Suppressor macrophage treated with lipopolysaccharide for 4 hours (primary cell): ENCODE results near the gene PAX2.
"Not testable (repeated sequence)": the region's sequence is repeated elsewhere in the genome, so short reads cannot be mapped to it uniquely, and the experiment has no call there.

Experiments
- DNase-seq: peaks from one replicate; pipeline ENCODE4 v3.0.0-alpha.2; 2020

Gene PAX2

DNA sequence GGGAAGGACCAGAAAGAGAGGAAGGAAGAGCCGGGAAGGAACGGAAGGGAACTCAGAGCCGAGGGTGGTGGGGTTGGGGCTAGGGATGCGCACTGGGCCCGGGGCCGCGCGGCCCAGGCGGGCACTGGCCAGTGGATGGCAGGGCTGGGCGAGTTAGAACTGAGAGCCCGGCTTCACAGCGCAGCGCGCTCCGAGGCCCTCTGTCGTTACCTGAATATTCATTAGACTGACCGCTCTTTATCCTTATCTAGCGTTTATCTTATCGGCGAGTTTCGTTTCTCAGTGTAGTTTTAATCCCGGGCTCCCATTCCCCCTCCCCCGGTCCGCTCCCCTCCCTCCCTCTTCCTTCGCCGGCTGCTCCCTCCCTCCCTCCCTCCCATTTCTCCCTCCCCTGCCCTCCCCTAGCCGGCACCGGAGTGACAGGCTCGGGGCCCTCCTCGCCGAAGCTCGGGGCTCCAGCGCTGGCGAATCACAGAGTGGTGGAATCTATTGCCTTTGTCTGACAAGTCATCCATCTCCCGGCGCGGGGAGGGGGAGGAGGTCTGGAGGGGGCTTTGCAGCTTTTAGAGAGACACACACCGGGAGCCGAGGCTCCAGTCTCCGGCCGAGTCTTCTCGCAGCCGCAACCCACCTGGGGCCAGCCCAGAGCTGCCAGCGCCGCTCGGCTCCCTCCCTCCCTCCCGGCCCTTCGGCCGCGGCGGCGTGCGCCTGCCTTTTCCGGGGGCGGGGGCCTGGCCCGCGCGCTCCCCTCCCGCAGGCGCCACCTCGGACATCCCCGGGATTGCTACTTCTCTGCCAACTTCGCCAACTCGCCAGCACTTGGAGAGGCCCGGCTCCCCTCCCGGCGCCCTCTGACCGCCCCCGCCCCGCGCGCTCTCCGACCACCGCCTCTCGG is at the start of gene PAX2:
Gene PAX2, plus strand, starts transcription at position 596 of the 895 bp plus-strand sequence. CDS start 679 bp downstream, outside the sequence.
- DNase-seq = no peak

DNA sequence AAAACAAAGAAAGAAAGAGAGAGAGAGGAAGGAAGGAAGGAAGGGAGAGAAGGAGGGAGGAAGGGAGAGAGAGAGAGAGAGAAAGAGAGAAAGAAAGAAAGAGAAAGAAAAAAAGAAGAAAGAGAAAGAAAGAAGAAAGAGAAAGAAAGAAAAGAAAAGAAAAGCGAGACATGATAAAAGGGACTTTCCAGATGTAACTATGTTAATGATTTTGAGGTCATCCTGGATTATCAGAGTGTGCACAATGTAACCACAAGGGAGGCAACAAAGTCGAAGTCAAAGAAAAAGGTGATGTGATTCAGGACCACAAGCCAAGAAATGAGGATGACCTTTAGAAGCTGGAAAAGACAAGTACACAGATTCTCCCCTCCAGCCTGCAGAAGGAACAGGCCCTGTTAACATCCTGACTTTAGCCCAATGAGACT is 48.9 kb upstream of the PAX2 start:
- no peak for DNase-seq

DNA sequence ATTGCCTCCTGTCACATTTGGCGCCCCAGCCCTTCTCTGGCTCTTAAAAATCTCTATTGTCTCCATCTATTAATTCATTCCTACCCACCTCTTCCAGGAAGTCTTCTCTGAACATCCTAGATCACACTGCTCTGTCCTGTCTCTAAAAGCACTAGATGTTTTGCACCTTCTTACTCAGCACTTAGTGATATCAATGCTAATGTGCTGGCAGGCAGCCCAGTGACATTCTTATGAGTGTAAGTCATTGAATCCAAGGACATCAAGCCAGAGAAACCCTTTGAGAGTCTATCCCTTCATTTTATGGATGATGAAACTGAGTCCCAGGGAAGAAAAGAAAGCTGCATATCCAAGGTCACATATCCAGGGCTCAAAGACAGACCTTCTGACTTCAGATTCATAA is 48.3 kb upstream of the PAX2 start:
- DNase-seq = no peak

DNA sequence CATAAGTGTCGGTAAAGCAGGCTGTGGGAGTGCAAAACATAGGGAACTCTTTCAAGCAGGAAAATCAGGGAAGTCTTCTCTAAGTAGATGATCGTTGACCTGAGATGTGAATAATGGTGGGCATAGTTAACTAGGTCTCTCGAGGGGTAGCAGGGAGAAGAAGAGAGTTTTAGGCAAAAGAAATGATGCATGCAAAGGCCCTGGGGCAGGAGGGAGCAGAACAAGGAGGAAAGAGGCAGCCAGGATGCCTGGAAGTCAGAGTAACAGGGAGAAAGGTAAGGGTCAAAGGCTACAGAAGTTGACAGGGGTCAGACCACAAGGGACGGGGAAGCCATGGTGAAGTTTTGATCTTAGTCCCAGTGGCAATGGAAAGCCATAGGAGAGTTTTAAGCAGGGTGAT is 47.8 kb upstream of the PAX2 start:
- no peak for DNase-seq

DNA sequence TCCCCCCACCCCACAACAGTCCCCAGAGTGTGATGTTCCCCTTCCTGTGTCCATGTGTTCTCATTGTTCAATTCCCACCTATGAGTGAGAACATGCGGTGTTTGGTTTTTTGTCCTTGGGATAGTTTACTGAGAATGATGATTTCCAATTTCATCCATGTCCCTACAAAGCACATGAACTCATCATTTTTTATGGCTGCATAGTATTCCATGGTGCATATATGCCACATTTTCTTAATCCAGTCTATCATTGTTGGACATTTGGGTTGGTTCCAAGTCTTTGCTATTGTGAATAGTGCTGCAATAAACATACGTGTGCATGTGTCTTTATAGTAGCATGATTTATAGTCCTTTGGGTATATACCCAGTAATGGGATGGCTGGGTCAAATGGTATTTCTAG is 43.7 kb upstream of the PAX2 start:
- DNase-seq = not testable (repeated sequence)

DNA sequence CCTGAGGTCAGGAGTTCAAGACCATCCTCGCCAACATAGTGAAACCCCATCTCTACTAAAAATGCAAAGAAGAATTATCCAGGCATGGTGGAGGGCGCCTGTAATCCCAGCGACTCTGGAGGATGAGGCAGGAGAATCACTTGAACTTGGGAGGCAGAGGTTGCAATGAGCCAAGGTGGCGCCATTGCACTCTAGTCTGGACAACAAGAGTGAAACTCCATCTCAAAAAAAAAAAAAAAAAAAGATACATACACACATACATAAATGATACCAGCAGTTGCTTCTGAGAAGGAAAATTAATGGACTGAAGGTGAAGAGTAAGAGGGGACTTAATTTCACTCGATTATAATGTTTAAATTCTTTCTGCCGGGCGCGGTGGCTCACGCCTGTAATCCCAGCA is 40.2 kb upstream of the PAX2 start:
- DNase-seq = no peak

DNA sequence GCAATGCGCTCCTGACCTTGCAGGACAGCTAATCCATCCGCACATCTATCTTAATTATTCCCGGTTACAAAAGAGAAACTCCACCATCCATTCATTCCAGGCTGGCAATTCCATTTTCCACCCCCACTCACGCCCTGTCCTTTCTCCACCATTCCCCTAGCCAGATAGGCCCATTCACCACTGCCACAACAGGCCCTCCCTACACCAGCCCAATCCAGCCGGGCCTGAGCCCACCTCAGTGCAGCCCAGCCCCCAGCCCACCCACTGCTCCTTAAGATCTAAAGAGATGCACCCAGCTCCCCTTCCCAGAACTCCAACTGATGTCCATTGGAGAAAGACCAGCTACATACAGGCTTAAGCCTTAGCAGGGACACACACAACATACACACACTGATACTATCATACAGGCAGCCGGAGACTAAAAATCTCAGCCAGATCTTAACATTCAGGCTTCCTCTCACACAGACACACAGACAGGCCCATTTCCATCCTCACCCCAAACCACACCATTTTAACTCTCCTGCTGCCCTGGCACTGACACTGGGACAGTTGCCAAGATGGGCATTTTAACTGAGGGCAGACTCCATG is 38.0 kb upstream of the PAX2 start:
- DNase-seq = no peak

DNA sequence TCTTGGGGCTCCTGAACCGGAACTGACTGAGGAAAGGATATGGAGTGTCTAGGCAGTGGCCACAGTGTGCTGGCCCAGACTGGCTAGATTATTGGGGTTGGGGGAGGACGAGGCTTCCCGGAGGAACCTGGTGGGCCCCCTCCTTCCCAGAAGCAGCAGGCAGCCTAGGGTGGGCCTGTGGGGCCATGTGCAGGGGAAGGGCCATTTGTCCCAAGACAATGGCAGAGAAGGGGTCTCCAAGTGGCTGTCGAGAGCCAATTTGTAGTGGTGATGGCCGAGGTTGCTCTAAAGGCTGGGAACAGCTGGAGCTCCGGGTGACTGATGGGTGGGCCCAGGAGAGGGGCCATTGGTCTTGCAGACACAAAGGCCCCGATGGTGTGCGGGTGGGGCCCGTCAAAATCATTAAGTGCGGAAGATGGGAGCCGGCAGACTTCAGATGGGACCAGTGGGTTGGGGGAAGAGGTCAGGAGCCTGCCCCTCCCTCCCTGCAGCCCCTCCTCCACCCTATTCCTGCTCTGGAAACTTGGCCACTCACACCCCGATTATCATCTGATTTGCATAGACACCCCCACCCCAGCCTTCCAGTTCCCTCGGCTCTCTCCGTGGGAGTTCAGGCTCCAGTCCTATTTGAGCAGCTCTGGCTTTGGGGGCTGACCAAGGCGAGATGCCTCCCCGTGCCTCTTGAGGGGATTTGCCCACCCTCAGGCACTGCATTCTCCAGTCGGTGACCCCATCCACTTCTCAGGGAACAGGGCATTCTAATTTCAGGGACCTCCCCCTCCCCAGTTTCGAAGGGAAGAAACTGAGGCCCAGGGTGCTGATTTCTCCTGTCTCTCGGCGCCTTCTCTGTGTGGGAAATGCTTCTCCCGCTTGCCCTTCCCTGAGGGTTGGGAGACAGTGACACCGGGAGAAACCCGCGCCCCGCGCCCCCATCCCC is 36.0 kb upstream of the PAX2 start:
- DNase-seq = no peak

DNA sequence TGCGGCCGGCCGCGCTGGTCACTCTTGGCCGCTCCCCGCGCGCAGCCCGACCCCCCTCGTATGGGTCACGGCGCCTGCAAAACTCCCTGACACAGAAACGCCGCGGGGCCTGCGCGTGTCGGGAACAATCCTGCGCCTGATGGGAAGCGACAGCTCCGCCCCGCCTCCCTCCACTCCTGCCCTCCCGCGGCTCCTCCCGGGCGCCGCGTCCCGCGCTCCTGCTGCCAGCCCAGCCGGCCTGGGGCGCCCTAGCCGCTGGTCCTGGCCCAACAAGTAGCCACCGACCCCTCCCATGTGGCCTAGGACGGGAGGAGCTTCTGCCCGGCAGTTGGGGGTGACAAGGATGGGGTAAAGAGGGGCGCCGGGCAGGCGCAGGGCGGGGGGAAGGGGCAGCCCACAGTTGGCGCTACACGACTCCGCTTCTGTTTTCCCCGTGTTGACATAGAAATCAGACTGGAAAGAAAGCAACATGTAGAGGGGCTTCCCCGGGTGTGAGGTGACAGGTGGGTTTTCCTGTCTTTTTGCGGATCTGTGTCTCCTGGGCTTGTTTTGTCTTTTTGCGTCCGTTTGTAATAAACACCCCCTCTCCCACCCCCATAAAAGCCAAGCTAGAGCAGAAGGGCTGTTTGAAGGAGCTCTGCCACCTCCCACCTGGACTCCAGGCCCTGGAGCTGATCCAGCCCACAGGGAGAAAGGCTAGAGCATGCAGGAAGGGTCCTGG is 35.1 kb upstream of the PAX2 start:
- DNase-seq = no peak

DNA sequence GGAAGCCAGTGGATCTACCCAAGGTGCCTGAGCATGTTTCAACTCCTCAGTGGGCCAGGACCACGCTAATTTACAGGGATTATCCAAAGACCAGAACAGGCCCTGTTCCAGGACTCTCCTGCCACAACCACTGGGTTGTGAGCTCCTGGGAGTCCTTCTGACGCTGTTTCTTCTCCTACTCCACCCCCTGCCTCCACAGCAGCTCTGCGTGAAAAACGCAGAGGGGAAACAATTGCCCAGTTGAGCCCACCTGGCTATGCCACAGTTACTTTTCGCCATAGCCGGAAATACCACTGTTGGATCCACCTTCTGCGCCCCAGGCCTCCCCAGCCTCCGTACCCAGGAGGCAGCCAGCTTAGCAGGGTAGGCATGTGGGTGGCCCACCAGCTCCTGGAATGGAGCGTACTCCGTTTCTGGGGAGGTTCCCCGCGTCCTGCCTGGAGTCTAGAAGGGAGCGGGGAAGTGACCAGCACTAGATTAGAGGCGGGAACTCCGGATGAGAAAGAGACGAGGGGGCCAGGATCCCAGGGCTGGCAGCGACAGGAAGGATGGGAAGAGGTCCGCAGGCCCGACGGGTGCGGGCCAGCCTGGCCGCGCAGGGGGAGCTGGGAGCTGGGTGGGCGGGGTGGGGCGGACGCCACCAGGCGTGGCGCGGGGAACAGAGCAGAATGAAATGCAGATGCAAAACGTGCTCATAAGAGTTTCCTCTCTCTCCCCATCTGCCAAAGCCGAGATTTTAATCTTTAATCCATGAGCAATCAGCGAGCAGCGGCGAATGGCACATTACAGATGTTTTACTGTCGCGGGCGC is 32.1 kb upstream of the PAX2 start:
- DNase-seq = no peak

DNA sequence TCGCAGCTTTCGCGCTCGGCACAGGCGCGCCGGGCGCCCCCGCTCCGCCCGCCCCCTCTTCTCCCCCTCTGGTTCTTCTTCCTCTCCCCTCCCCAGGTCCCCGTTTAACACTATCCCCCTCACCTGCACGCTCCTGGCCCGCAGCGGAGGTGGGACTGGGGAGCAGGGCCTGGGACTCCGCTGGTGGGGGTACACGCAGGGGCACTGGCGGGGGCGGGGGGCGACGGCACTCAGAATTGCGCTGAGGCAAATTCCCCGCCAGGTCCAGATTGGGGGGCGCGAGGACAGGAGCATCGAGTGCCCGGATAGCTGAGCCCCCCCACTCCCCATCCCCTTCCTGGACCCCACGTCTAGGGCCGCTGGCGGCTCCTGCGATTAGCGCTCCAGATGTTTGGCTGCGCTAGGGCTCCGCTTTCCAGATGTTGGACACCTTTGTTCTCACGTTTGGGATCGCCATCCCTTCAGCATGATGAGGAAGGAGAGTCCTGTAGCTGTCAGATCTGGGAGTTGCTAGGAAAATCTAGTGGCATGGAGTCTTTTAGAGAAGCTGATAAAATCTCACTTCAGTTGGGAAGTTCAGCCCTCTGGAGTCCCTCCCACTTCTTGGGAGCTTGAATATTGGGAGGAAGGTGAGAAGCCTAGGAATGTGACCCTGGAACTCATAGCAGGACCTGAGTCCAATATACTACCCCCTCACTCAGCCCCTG is 31.4 kb upstream of the PAX2 start:
- no peak for DNase-seq

DNA sequence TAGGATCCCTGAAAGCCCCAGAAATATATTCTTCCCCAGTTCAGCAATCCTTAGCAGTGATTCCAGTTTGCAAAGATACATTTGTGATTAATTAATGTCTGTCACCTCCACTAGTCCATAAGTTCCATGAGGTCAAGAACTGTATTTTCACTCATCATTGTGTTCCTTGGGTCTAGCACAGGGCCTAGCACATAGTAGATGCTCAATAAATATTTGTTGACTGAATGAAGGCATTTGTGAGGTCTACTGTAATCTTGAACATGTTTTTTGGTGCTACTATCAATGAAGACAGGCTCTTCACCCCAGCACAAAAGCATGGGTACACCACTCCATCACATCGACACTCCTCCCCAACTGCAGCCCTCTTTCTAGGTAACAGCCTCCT is 30.8 kb upstream of the PAX2 start:
- DNase-seq = no peak

DNA sequence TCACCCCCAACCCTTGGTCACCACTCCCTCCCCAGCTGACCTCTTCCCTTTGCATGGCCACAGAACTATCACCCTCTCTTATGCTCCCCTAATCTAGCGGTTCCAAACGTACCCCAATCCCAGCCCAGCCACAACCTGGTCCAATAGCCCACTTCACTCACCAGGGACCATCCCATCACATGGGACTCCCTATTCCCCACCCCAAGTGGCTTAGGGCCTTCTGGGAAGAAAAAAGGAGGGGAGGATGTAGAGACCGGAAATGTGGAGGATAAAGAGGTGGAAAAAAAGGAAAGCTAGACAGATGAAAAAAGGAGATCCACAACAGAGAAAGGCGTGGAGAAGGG is 30.3 kb upstream of the PAX2 start:
- no peak for DNase-seq

DNA sequence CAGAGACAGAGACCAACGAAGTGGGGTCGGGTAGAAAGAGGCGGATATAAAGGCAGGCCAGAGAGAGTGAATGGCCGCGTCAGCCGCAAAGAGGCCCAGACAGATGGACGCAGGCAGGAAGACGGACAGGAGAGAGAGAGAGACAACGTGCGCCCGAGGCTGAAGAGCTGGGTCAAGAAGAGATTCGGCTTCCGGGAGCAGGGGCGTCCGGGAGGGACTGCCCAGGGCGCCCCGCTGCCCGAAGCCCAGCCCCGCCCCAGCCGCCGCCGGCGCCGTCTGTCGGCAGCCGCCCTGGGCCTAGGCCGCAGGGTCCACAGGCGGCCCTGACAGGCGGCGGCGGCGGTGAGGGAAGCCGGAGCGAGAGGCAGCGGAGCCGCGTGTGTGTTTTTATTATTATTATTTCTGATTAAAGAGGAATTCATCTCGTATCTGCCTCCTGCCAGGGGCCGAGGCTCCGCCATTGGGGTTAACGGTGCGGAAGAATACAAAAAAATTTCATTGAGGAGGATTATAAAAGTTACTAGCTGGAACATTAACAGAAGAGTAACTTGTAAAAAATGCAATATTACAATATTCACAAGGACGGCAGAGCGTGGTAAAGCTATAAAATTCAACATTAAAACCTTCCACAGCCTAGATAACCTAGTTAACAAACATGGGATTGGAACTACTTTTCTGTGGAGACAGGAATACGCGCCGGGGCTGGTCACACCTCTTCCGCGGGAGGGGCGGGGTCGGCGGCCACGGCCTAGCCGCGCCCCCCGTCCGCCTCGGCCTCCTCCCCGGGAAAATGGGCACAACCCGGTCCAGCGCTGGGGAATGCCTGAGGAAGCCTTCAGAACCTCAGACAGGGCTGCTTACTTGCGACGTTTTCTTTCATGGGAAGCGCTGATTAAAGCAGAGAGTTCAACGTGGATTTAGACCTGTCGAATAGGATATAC is 29.7 kb upstream of the PAX2 start:
- DNase-seq = no peak

DNA sequence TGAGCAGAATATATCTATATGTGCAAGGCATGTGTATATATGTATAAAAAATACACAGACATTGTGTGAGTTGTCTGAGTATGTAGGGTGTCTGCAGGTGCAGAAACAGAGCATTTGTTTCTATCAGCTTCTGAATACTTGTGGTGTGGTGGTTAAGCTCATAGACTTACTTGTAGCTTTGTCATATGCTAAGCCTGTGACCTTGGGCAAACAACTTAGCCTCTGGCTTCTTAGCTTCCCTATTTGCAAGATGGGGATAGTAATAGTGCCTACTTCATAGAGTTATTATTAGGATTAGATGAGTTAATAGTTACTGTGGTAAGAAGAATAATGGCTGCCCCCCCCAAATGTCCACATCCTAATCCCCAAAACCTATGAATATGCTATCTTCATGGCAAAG is 28.2 kb upstream of the PAX2 start:
- no peak for DNase-seq

DNA sequence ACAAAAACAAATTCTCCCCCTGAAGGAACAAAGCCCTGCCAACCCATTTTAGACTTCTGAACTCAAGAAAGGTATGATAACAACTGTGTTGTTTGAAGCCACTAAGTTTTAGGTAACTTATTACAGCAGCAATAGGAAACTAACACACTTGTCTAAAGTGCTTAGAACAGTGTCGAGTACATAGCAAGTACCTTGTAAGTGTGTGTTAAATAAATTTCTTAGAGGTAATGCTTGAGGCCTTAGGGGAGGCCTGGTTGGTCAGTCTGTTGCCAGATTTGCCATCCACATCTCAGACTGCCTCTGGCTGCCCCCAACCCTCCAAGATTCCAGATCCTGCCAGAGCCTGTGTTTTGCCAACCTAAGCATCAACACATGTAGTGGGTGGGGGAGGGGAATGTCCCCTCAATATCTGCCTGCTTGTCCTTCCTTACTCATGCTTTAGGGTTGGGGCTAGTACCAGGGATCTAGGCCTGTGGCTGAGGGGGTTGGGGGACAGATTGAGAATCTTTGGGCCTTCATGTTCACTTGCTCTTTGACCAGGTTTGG is 27.1 kb upstream of the PAX2 start:
- no peak for DNase-seq

DNA sequence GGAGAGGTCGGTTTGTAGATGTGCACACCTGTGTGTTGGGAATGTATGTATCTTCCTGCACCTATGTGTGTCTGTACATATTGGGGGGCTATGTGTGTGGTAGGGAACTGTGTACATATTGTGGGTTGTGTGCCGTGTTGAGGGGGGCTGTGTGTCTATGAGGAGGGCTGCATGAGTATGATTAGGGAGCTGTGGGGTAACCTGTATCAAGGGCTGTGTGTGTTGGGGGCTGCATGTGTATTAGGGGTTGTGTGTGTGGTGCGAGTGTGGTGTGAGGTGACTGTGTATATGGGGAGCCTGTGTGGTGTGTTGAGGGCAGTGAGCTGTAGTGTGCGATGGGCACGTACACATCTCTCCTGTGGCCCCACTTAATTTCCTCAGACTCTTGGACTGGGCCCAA is 22.2 kb upstream of the PAX2 start:
- DNase-seq = no peak

DNA sequence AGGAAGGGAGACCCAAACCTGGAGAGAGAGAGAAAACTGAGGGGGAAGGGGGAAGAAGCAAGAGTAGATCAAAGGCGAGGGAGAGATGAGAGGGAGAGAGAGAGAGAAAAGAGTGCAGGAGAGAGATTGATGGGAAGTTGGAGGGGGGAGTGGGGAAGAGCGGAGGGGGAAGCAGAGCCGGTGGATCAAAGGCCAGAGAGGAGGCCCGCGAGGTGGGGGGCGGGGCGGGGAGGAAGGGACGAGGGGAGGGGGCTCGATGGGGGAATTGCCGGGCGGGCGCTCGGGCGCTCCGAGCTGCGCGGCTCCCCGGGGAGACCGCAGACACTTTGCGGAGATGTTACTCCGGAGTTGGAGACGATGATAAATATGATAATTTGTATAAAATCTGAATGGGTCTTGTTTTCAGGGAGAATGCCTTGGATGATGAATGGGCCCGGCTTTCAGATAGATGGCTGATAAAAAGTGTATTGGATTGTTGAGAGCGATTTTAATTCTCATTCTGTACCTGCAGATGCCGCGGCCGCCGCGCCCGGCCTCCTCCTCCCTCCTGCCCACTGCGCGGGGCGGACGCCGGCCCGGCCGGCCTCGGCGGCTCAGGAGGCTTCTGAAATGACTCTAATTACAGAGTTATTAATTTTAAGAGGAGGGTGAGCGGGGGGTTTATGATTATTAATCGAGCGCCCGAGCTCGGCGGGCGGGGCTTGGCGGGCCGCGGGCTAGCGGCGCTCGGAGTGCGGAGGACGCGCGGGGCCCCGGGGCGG is 21.4 kb upstream of the PAX2 start:
- no peak for DNase-seq

DNA sequence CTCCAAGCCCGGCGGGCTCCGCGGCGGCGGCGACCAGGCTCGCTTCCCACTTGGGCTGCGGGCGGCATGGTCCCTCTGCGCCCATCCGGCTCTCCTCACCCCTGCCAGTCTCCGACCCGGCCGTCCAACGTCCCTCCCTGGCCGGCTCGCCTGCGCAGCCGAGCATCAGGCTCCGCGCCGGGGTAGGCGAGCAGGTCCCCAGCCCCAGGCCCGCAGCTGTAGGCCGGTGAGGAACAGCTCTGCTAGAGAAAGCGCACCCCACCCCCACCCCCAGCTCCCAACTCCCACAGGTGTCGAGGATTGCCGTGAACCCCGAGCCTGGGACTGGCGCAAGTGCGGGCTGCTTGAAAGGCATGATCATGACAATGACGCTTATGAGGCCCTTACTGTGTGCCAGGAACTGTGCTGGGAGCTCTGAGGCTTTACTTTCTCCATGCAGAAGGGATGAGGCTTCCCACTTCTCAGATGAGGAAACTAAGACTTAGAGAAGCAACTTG is 20.8 kb upstream of the PAX2 start:
- DNase-seq = no peak
